NB4 (cell line): ENCODE data around the gene RECK.
"Not testable (repeated sequence)": the region's sequence is repeated elsewhere in the genome, so short reads cannot be mapped to it uniquely, and the experiment has no call there.

Experiments
- DNase-seq: peaks from one replicate; pipeline ENCODE4 v3.0.0; 2010; ENCODE audit warnings: low read depth
- H3K4me3 ChIP-seq: one replicate; pipeline ENCODE4 v1.5.1; 2011; ENCODE audit warnings: mild to moderate bottlenecking, low read depth, low read length, moderate library complexity
- CTCF ChIP-seq: IDR thresholded peaks from one replicate; pipeline ENCODE4 v1.5.1; 2012; ENCODE audit warnings: low read depth, low read length
- MAX ChIP-seq: IDR thresholded peaks from 2 replicates; pipeline ENCODE4 v1.6.1; 2011; ENCODE audit warnings: low read depth, low read length
- MYC ChIP-seq: IDR thresholded peaks from 2 replicates; pipeline ENCODE4 v1.6.1; 2011; ENCODE audit warnings: low read depth, low read length
- POLR2A ChIP-seq: IDR thresholded peaks from 2 replicates; pipeline ENCODE4 v1.6.1; 2011; ENCODE audit warnings: mild to moderate bottlenecking; ENCODE audit not compliant: insufficient read length; ENCODE audit errors: extremely low read depth

The RECK gene

GRCh38 chr9:36125062-36125855, 88.5 kb downstream of the RECK start:
- TF ChIP-seq CTCF (no peak), MAX (no peak), POLR2A (no peak), MYC (no peak)
- DNase-seq, result no peak
- H3K4me3 ChIP-seq, result no peak overlapping the region

- peak; percentile 20 for TF ChIP-seq CTCF
- TF ChIP-seq MYC, result no peak
- DNase-seq, result peak; percentile 67
- H3K4me3 ChIP-seq, result no peak overlapping the region
Observed at GRCh38 chr9:36126016-36126730, 89.5 kb downstream of the RECK start.

GRCh38 chr9:36127652-36128244, 91.0 kb downstream of the RECK start:
- DNase-seq, result peak; percentile 84
- no peak overlapping the region for H3K4me3 ChIP-seq
- TF ChIP-seq MAX, result no peak
- no peak for TF ChIP-seq MYC
- no peak for TF ChIP-seq CTCF
- TF ChIP-seq POLR2A, result no peak

GRCh38 chr9:36128349-36128748, 91.6 kb downstream of the RECK start:
- DNase-seq, result peak; percentile 75
- TF ChIP-seq MAX (peak; percentile 85), MYC (peak; percentile 79; the same call in 1 of the 2 replicates), POLR2A (no peak), CTCF (no peak)
- H3K4me3 ChIP-seq, result peak overlapping the region; percentile 17

- DNase-seq, result peak; percentile 42
- no peak for TF ChIP-seq MAX
- no peak for TF ChIP-seq CTCF
- TF ChIP-seq MYC, result no peak
- TF ChIP-seq POLR2A, result no peak
- no peak overlapping the region for H3K4me3 ChIP-seq
Observed at GRCh38 chr9:36129139-36129538, 92.4 kb downstream of the RECK start.

GRCh38 chr9:36131666-36132065, 95.0 kb downstream of the RECK start:
- H3K4me3 ChIP-seq, DNase-seq: not testable (repeated sequence)
